Activated CD8-positive, alpha-beta memory T cell treated with anti-CD3 and anti-CD28 coated beads, Interleukin-2, amount 50 U/mL, for 4 hours (primary cell): ENCODE measurements around the gene PSPH.

Experiments used
- DNase-seq: peaks from one replicate; pipeline ENCODE4 v3.0.0-alpha.2; 2020

Gene PSPH

DNA sequence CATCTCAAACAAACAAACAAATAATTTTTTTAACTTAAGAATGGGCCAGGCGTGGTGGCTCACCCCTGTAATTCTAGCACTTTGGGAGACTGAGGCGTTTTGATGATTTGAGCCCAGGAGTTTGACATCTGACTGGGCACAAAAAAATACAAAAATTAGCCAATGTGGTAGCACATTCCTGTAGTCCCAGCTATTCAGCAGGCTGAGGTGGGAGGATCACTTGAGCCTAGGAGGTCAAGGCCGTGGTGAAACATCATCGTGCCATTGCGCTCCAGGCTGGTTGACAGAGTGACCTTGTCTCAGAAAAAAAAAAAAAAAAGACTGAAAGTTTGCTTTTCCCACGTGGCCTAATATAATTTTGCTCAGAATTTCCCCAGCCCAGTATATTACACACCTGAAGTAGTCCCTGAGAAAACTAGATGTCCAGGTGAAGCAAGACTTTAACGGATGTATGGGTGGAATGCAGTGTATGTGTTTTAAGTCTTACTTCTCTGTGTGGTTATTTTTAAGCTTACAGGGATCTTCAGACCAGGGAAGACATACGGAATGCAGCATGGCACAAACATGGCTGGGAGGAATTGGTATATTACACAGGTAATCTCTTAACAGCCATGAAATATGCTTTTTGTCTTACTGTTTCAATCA lies 54.3 kb downstream of the PSPH start:
- DNase-seq, result no peak

DNA sequence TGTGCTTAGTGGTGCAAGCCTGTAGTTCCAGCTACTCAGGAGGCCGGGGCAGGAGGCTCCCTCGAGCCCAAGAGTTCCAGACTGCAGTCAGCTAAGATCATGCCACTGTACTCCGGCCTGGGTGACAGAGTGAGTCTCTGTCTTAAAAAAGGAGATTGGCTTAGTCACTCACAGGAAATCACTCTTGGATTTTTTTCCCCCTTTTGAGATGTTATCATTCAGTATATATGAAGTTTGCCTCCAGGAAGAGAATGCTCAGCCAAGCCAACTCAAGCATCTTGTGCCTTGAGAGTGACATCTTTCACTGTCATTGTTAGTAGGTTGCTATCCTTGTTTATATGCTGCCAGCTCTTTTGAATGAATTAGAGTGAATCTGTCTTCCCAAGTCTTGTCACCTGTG lies 58.9 kb downstream of the PSPH start:
- DNase-seq, result no peak

DNA sequence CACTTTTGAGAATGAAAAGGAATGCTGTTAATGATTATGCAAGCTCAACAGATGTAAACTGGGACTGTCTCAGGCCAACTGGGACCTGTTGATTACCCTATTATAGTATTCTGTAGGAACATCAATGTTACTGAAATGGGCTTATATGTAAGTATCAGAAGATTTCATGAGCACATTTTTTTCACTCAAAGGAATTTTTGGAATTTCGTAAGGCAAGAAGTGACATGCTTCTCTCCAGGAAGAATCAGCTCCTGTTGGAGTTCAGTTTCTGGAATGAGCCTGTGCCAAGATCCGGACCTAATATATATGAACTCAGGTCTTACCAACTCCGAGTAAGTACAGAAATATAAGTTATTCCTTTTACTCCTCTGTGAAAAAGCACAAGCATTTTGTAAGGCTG lies 67.7 kb downstream of the PSPH start:
- DNase-seq, result no peak

DNA sequence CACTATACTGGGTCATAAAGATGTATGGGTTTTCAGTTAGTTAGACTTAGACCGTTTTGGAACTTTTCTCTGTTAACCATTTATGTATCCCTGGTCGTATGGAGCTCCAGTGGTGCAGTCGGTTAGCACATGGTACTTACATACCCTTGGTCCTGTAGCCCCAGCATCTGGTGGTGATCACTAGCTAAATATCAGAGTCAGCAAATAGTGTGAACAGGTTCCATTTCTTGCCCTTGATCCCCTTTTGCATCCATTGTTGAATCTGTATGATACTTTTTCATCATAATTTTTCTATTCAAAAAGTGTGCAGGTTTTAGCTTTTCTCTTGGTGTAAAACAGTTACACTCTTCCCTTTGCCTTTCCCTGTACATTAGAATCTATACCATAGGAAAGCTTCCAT lies 71.0 kb downstream of the PSPH start:
- DNase-seq, result no peak

- DNase-seq, result no peak
These were observed 73.4 kb downstream of the PSPH start for GRCh38 chr7:55977831-55978230.

DNA sequence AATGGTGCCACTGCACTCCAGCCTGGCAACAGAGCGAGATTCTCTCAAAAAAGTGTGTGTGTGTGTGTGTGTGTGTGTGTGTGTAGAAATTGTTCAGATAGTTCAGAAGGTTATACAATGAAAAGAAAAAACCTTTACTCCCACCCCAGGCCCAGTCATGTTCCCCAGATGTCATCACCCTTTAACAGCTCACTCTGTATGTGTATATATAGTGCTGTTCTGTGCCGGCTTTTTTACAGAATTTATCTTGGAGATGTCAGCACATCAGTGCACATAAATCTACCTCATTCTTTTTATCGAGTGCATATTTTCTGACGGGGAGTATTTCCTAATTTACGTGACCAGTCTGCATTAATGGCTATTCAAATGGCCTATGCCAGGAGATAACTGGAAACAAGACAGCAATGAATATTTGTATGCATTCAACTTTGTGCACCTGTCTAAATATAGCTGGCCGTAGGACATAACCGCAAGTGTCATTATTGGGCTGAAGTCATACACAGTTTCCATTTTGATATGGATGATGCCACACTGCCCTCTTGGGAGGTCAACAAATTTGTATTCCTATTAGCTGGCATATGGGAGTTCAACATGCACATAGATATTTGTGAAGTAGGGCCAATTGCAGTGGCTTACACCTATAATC lies 75.1 kb downstream of the PSPH start:
- DNase-seq, result no peak

DNA sequence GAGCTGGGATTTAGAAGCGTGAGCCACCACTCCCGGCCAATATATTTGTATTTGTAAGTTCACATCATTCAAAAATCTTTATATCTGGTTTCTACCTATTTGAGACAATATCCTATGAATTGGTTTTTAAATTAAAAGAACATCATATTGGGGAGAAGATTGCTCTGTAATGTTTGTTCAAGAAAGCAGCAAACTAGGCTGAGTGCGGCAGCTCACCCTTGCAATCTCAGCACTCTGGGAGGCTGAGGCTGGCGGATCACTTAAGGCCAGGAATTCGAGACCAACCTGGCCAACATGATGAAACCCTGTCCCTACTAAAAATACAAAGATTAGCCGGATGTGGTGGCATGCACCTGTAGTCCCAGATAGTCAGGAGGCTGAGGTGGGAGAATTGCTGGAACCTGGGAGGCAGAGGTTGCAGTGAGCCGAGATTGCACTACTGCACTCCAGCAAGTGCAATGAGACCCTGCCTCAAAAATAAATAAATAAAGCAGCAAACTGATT lies 77.4 kb downstream of the PSPH start:
- no peak for DNase-seq

GRCh38 chr7:55970978-55971377 lies 80.3 kb downstream of the PSPH start:
- no peak for DNase-seq

- DNase-seq, result no peak
These were observed 80.7 kb downstream of the PSPH start for GRCh38 chr7:55970561-55970960.

DNA sequence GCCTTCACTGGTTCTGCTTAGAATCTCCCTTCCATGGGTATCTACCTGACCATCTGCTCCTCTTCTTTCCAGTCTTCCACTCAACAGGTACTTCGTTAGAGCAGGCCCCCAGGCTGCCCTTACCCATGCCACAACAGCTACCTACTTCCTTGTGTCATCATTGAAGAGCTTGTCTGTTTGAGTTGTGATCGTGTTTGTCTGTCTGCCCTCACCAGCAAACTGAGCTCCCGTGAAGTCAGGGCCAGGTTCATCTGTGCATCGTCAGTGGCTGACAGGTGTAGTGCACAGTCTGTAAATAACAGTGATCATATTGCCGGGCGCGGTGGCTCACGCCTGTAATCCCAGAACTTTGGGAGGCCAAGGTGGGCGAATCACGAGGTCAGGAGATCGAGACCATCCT lies 81.9 kb downstream of the PSPH start:
- DNase-seq, result no peak

GRCh38 chr7:55966851-55967250 lies 84.4 kb downstream of the PSPH start:
- DNase-seq, result no peak

GRCh38 chr7:55965805-55966421 lies 85.3 kb downstream of the PSPH start:
- no peak for DNase-seq

GRCh38 chr7:55965100-55965470 lies 86.2 kb downstream of the PSPH start:
- no peak for DNase-seq

- DNase-seq, result peak; percentile 63
These were observed 86.8 kb downstream of the PSPH start, which contains the start of gene NIPSNAP2 for GRCh38 chr7:55964261-55965099. Gene NIPSNAP2 (plus strand): TSS chr7:55964585. CDS start chr7:55964610, 25 bp downstream.

GRCh38 chr7:55963584-55964168 lies 87.6 kb downstream of the PSPH start:
- no peak for DNase-seq

- DNase-seq, result no peak
These were observed 89.2 kb downstream of the PSPH start for GRCh38 chr7:55962014-55962413.
